GM18505 (cell line): ENCODE data around the gene WAPL.
"Not testable (repeated sequence)": the region's sequence is repeated elsewhere in the genome, so short reads cannot be mapped to it uniquely, and the experiment has no call there.

Experiments used
- ATAC-seq: cut with Tn5 transposase; IDR thresholded peaks from one replicate; pipeline ENCODE4 v1.9.1; 2021; ENCODE audit not compliant: unreplicated experiment
- POLR2A ChIP-seq: IDR thresholded peaks from 4 replicates; pipeline ENCODE4 v1.6.1; 2011; ENCODE audit warnings: borderline replicate concordance; ENCODE audit not compliant: insufficient read depth, insufficient read length; ENCODE audit errors: extremely low read depth

The WAPL gene

DNA sequence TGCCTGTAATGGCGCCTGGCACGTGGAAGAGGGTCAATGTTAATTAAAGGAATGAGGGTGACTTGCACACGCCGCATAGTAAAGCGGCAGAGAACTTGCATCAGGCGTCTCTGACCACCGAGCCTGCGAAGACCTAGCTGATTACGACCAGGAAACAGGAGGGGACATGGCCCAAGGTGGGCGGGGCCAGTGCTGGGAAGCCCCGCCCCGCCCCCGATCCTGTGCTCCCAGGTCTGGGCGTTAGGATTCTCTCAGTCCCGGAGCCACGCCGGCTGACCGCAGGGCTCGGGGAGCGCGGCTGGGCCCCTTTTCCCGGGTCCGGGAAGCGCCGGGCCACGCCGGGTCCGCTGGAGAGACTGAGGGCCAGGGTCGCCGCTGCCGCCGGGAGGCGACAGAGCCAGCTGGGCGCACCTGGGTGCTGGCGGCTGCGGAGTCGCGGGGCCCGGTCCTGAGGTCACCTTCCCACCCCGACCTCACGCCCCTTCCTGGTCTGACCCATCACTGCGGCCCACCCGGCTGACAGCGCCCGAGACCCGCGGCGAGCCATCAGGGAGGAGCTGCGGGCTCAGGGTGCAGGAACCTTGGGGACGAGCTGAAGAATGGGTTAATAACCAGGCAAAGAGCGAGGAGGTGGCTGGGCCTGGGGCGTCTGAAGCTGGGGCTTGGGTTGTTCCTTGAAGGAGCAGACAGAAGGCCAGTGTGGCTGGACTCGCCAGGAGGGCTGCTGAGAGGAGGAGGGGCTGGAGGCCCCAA is 132.0 kb downstream of the WAPL start:
- peak; percentile 60 for ATAC-seq

DNA sequence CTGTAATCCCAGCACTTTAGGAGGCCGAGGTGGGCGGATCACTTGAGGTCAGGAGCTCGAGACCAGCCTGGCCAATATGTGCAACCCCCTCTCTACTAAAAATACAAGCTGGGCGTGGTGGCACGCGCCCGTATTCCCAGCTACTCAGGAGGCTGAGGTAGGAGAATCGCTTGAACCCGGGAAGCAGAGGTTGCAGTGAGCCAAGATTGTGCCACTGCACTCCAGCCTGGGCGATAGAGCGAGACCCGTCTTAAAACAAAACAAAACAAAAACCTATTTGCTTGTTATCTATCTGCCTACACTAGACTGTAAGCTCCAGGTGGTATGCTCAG is 132.5 kb downstream of the WAPL start:
- ATAC-seq: not testable (repeated sequence)

More for the DNA sequence above, 132.0 kb downstream of the WAPL start:
- TF ChIP-seq POLR2A: peak; percentile 38

DNA sequence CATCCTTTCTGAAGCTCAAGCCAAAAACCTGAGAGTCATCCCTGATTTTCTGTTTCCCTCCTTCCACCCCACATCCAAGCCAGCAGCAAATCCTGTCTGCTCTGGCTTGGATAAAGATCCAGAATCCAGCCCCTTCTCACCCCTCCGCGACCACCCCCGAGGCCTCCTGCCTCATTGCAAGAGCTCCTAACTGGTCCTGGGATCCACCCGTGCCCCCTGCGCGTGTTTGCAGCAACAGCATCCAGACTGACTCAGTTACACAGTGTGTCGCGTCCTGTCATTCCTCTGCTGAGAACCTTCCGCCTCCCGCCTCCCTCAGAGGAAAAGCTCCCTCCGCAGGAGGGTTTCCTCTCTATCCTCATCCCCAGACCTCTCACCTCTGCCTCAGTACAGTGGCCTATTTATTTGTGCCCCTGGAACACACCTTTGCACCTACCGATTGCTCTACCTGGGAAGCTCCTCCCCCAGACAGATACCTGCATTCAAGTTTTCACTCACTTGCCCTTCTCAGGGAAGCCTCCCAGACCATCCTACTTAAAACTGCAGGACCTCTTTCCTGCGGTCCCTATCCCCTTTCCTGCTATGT is 133.4 kb downstream of the WAPL start:
- no peak for ATAC-seq
- TF ChIP-seq POLR2A: no peak

DNA sequence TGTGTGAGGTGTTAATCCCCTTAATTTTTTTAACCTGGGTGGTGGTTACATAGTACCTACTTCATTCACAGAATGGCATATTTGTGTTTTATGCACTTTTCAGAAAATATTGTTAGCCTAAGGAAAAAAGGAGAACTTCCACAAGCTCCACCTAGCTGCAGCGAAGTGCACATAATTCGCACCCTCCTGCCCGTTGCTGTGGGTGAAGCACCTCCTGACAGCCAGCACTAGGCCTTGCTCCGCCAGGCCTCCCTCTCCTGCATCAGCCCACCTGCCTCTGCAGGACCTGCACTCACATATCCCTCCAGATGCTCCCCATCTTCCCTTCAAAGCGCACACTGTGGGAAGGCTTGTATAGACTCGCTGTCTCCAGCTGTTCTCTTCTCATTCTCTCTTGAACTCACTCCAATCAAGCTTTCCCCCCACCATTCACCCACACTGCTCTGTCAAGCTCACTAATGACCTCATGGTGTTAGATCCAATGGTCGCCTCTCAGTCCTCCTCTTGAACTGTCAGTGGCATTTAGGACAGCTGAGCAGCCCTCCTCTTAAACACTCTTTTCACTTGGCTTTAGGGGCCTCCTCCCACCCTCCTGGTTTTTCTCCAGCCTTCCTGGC is 134.3 kb downstream of the WAPL start:
- ATAC-seq: no peak

DNA sequence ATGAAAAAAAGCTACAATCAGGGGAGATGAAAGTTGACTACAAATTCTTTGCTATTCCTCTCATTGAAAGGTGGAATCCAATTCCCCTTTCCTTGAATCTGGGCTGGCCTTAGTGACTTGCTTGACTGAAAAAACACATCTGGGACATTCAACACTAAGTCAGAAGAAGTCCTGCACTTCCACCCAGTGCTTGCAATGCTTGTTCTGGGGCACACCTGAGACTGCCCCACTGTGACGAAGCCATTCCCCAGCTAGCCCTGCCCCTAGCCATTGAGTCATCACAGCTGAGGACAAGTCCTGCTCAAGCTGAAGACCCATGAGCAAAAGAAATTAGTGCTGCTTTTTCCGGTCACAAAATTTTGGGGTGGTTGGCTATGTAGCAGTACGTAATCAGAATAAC is 135.8 kb downstream of the WAPL start:
- no peak for TF ChIP-seq POLR2A
- no peak for ATAC-seq

More for the DNA sequence above, 134.3 kb downstream of the WAPL start:
- no peak for TF ChIP-seq POLR2A
